ENCODE data around the gene NXNL2. TPM values are rescaled to one million over a fixed set of nuclear protein-coding genes. Genes with fewer than 3 reads are reported as not detected.

The NXNL2 gene
- total RNA-seq, 1 donor from 2014 or later, result 0.32 TPM

- Mint-ChIP-seq H3K36me3 (ENCODE audit: unreplicated experiment) (no peaks in the 10 kb centered on the region), H3K4me3 (ENCODE audit: unreplicated experiment) (peak overlapping the region; percentile 73), H3K27me3 (ENCODE audit: unreplicated experiment) (no peaks in the 10 kb centered on the region), H3K9me3 (ENCODE audit: unreplicated experiment) (no peaks in the 10 kb centered on the region), H3K4me1 (ENCODE audit: unreplicated experiment) (peaks cover 36% of the 10 kb centered on the region), H3K27ac (ENCODE audit: unreplicated experiment) (peak overlapping the region; percentile 89)
- peak; percentile 50 for TF ChIP-seq CTCF (IDR thresholded peaks at IDR 0.05)
- DNase-seq (ENCODE audit: extremely low spot score, unreplicated experiment), result no peak
Observed at GRCh38 chr9:88531920-88532698, 2.9 kb upstream of the NXNL2 start.

- Mint-ChIP-seq H3K27ac (ENCODE audit: unreplicated experiment) (peak overlapping the region; percentile 82), H3K27me3 (ENCODE audit: unreplicated experiment) (no peaks in the 10 kb centered on the region)
Observed at GRCh38 chr9:88533951-88534455, 975 bp upstream of the NXNL2 start.

GRCh38 chr9:88535226-88536022 lies 446 bp downstream of the NXNL2 start:
- no peaks in the 10 kb centered on the region for H3K36me3 Mint-ChIP-seq (ENCODE audit: unreplicated experiment)
- no peak for DNase-seq (ENCODE audit: extremely low spot score, unreplicated experiment)
- no peak overlapping the region for H3K27ac Mint-ChIP-seq (ENCODE audit: unreplicated experiment)
- H3K9me3 Mint-ChIP-seq (ENCODE audit: unreplicated experiment), result no peaks in the 10 kb centered on the region
- peak overlapping the region; percentile 73 for H3K4me3 Mint-ChIP-seq (ENCODE audit: unreplicated experiment)
- no peaks in the 10 kb centered on the region for H3K27me3 Mint-ChIP-seq (ENCODE audit: unreplicated experiment)
- no peak for TF ChIP-seq CTCF (IDR thresholded peaks at IDR 0.05)
- H3K4me1 Mint-ChIP-seq (ENCODE audit: unreplicated experiment), result peaks cover 32% of the 10 kb centered on the region

More at GRCh38 chr9:88533951-88534455, 975 bp upstream of the NXNL2 start:
- peak overlapping the region; percentile 73 for H3K4me3 Mint-ChIP-seq (ENCODE audit: unreplicated experiment)
- H3K9me3 Mint-ChIP-seq (ENCODE audit: unreplicated experiment), result no peaks in the 10 kb centered on the region
- H3K36me3 Mint-ChIP-seq (ENCODE audit: unreplicated experiment), result no peaks in the 10 kb centered on the region
- TF ChIP-seq CTCF (IDR thresholded peaks at IDR 0.05), result no peak
- H3K4me1 Mint-ChIP-seq (ENCODE audit: unreplicated experiment), result peaks cover 43% of the 10 kb centered on the region
- DNase-seq (ENCODE audit: extremely low spot score, unreplicated experiment), result no peak

GRCh38 chr9:88536023-88536324 lies 996 bp downstream of the NXNL2 start:
- Mint-ChIP-seq H3K27ac (ENCODE audit: unreplicated experiment) (no peak overlapping the region), H3K27me3 (ENCODE audit: unreplicated experiment) (no peaks in the 10 kb centered on the region), H3K9me3 (ENCODE audit: unreplicated experiment) (no peaks in the 10 kb centered on the region), H3K36me3 (ENCODE audit: unreplicated experiment) (no peaks in the 10 kb centered on the region), H3K4me1 (ENCODE audit: unreplicated experiment) (peaks cover 29% of the 10 kb centered on the region), H3K4me3 (ENCODE audit: unreplicated experiment) (peak overlapping the region; percentile 40)
- no peak for TF ChIP-seq CTCF (IDR thresholded peaks at IDR 0.05)
- no peak for DNase-seq (ENCODE audit: extremely low spot score, unreplicated experiment)
